Right lobe of liver (tissue), 4 donors: ENCODE results near the gene KLHDC8B.

Experiments
- POLR2A ChIP-seq: fragments of 450-650 bp; IDR thresholded peaks from one replicate; pipeline ENCODE4 v1.6.1; 2017; ENCODE audit warnings: antibody characterized with exemption, mild to moderate bottlenecking
- TF ChIP-seq, protein P1 (sequence below), 4 donors: fragments of 200-600 bp in 3 of 4; fragments of 450-650 bp in 1 of 4; IDR thresholded peaks; one replicate each; pipeline versions ENCODE4 v1.5.1 to v1.8.0; 2016 to 2022; ENCODE audit warnings: antibody characterized with exemption in 4 of 4, mild to moderate bottlenecking in 2 of 4
- donor health status: DM: no; HTN: no; CAD: no.
- donor health status: DM: no; HTN: no; CAD: no.
- donor health status: DM: no; HTN: yes; CAD: no.

DNA sequence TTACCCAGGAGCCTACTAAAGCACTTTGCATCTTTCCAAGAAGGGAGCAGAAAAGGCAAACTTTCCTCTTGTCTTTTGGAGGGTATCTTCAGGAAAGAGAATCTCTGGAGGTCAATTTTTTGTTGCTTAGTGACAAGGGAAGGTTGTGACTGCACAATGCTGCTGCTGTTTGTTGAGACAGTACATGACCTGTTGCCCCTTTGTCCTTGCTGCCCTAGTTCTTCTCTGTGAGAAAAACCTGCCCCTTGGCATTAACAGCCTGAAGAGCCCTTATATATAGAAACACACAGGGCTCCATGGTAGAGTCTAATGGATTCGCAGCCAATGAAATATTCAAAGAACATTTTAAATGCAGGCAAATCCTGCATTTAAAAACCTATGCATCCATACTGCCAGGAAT lies 20.3 kb downstream of the KLHDC8B start:
- TF ChIP-seq POLR2A = no peak
- TF ChIP-seq, protein P1, sequence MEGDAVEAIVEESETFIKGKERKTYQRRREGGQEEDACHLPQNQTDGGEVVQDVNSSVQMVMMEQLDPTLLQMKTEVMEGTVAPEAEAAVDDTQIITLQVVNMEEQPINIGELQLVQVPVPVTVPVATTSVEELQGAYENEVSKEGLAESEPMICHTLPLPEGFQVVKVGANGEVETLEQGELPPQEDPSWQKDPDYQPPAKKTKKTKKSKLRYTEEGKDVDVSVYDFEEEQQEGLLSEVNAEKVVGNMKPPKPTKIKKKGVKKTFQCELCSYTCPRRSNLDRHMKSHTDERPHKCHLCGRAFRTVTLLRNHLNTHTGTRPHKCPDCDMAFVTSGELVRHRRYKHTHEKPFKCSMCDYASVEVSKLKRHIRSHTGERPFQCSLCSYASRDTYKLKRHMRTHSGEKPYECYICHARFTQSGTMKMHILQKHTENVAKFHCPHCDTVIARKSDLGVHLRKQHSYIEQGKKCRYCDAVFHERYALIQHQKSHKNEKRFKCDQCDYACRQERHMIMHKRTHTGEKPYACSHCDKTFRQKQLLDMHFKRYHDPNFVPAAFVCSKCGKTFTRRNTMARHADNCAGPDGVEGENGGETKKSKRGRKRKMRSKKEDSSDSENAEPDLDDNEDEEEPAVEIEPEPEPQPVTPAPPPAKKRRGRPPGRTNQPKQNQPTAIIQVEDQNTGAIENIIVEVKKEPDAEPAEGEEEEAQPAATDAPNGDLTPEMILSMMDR (IDR thresholded peaks at IDR 0.05) = no peak
